Hepatocyte (in vitro differentiated cells): ENCODE results near the gene MDGA2. TPM values are rescaled to one million over a fixed set of nuclear protein-coding genes. Genes with fewer than 3 reads are reported as not detected.
"Not testable (repeated sequence)": the region's sequence is repeated elsewhere in the genome, so short reads cannot be mapped to it uniquely, and the experiment has no call there.

ENCODE experiments used
- DNase-seq: peaks from one replicate; pipeline ENCODE4 v3.0.0-alpha.2; 2016; ENCODE audit warnings: low spot score
- H2AFZ ChIP-seq: fragments of 200-600 bp; sonication (generic); 2 replicates; pipeline ENCODE4 v1.6.0; 2016; ENCODE audit warnings: antibody characterized with exemption, mild to moderate bottlenecking
- H3K27ac ChIP-seq: fragments of 200-600 bp; sonication (generic); 2 replicates; pipeline ENCODE4 v1.5.1; 2016; ENCODE audit warnings: mild to moderate bottlenecking
- H3K27me3 ChIP-seq: fragments of 200-600 bp; sonication (generic); 2 replicates; pipeline ENCODE4 v1.6.1; 2016
- H3K36me3 ChIP-seq: fragments of 200-600 bp; sonication (generic); replicated peaks from 2 replicates; pipeline ENCODE4 v1.5.1; 2016; ENCODE audit warnings: low read depth; ENCODE audit not compliant: insufficient read depth
- H3K4me1 ChIP-seq: fragments of 200-600 bp; sonication (generic); 2 replicates; pipeline ENCODE4 v1.5.1; 2016; ENCODE audit warnings: mild to moderate bottlenecking, moderate library complexity; ENCODE audit not compliant: insufficient read depth
- H3K4me2 ChIP-seq: fragments of 200-600 bp; sonication (generic); 2 replicates; pipeline ENCODE4 v1.6.0; 2016
- H3K4me3 ChIP-seq: fragments of 200-600 bp; sonication (generic); 2 replicates; pipeline ENCODE4 v1.5.1; 2016; ENCODE audit warnings: mild to moderate bottlenecking
- H3K79me2 ChIP-seq: fragments of 200-600 bp; sonication (generic); 2 replicates; pipeline ENCODE4 v1.6.0; 2017; ENCODE audit warnings: mild to moderate bottlenecking
- H3K9me2 ChIP-seq: fragments of 200-600 bp; sonication (generic); replicated peaks from 2 replicates; pipeline ENCODE4 v1.6.0; 2017; ENCODE audit warnings: mild to moderate bottlenecking; ENCODE audit not compliant: insufficient read depth
- H3K9me3 ChIP-seq: fragments of 200-600 bp; sonication (generic); 2 replicates; pipeline ENCODE4 v1.5.1; 2016; ENCODE audit warnings: low read depth, mild to moderate bottlenecking
- H4K20me1 ChIP-seq: fragments of 200-600 bp; sonication (generic); 2 replicates; pipeline ENCODE4 v1.6.0; 2016; ENCODE audit warnings: mild to moderate bottlenecking; ENCODE audit not compliant: insufficient read depth, poor library complexity, severe bottlenecking
- EZH2 ChIP-seq: fragments of 200-600 bp; sonication (generic); IDR thresholded peaks from 2 replicates; pipeline ENCODE4 v1.6.1; 2016; ENCODE audit warnings: antibody characterized with exemption, mild to moderate bottlenecking, borderline replicate concordance
- EZH2phosphoT487 ChIP-seq: fragments of 200-600 bp; sonication (generic); IDR thresholded peaks from one replicate; pipeline ENCODE4 v1.6.1; 2018; ENCODE audit warnings: antibody characterized with exemption, mild to moderate bottlenecking, low read depth, moderate library complexity; ENCODE audit not compliant: unreplicated experiment, severe bottlenecking
- WGBS: methylation state at CpG from one replicate; pipeline ENCODE4 v1.1.6; 2016; ENCODE audit warnings: low lambda C conversion rate; ENCODE audit errors: missing lambda C conversion rate; 5-methylcytosine and 5-hydroxymethylcytosine counted together
- polyA plus RNA-seq: library from polyadenylated mRNA; unstranded; fragments of >200 nt; fragmentation: Nextera tagmentation; extraction: Ambion mirVana; gene quantifications from 2 replicates; pipeline ENCODE4 v1.2.1, GENCODE V29; 2016
- total RNA-seq: library from RNA; depleted of rRNA; stranded (reverse); fragments of >200 nt; gene quantifications from 2 replicates; pipeline ENCODE4 v1.2.3, GENCODE V29; 2014
- TF ChIP-seq, protein P1 (sequence below): fragments of 200-600 bp; sonication (generic); IDR thresholded peaks from 2 replicates; pipeline ENCODE4 v1.5.1; 2016; ENCODE audit warnings: antibody characterized with exemption, mild to moderate bottlenecking; ENCODE audit not compliant: poor library complexity

MDGA2 gene
- total and polyA plus RNA-seq, 2 experiments from 2014 or later, result 0.51 to 0.70 TPM

GRCh38 chr14:47259796-47260195 is 415.6 kb downstream of the MDGA2 start:
- WGBS, result 88% methylated on average over 2 of the region's 2 CpGs
- Histone ChIP-seq H3K79me2 (no peaks in the 10 kb centered on the region), H3K9me2 (no peaks in the 10 kb centered on the region), H3K4me3 (no peak overlapping the region), H3K27me3 (no peaks in the 10 kb centered on the region), H3K27ac (no peak overlapping the region), H4K20me1 (no peaks in the 10 kb centered on the region), H3K9me3 (no peaks in the 10 kb centered on the region), H3K4me2 (no peak overlapping the region), H3K36me3 (no peaks in the 10 kb centered on the region), H3K4me1 (no peaks in the 10 kb centered on the region), H2AFZ (no peak overlapping the region)
- TF ChIP-seq, protein P1, sequence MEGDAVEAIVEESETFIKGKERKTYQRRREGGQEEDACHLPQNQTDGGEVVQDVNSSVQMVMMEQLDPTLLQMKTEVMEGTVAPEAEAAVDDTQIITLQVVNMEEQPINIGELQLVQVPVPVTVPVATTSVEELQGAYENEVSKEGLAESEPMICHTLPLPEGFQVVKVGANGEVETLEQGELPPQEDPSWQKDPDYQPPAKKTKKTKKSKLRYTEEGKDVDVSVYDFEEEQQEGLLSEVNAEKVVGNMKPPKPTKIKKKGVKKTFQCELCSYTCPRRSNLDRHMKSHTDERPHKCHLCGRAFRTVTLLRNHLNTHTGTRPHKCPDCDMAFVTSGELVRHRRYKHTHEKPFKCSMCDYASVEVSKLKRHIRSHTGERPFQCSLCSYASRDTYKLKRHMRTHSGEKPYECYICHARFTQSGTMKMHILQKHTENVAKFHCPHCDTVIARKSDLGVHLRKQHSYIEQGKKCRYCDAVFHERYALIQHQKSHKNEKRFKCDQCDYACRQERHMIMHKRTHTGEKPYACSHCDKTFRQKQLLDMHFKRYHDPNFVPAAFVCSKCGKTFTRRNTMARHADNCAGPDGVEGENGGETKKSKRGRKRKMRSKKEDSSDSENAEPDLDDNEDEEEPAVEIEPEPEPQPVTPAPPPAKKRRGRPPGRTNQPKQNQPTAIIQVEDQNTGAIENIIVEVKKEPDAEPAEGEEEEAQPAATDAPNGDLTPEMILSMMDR, result no peak
- TF ChIP-seq EZH2 (no peak), EZH2phosphoT487 (no peak)
- DNase-seq, result no peak

- H3K4me3 ChIP-seq, result no peak overlapping the region
- H3K4me2 ChIP-seq, result no peak overlapping the region
- H4K20me1 ChIP-seq, result no peaks in the 10 kb centered on the region
- H3K9me3 ChIP-seq, result no peaks in the 10 kb centered on the region
- H3K27me3 ChIP-seq, result no peaks in the 10 kb centered on the region
- no peaks in the 10 kb centered on the region for H3K79me2 ChIP-seq
- no peak overlapping the region for H2AFZ ChIP-seq
- no peaks in the 10 kb centered on the region for H3K4me1 ChIP-seq
- H3K27ac ChIP-seq, result no peak overlapping the region
- TF ChIP-seq, protein P1, result no peak
- TF ChIP-seq EZH2phosphoT487 (no peak), EZH2 (no peak)
- DNase-seq, result no peak
- 53% methylated on average over 2 of the region's 2 CpGs for WGBS
- H3K36me3 ChIP-seq, result no peaks in the 10 kb centered on the region
- no peaks in the 10 kb centered on the region for H3K9me2 ChIP-seq
These were observed 418.4 kb downstream of the MDGA2 start for GRCh38 chr14:47257013-47257412.

GRCh38 chr14:47252802-47253201 is 422.6 kb downstream of the MDGA2 start:
- H3K36me3 ChIP-seq, result no peaks in the 10 kb centered on the region
- no peak overlapping the region for H3K4me3 ChIP-seq
- H3K4me2 ChIP-seq, result no peak overlapping the region
- H2AFZ ChIP-seq, result no peak overlapping the region
- H3K79me2 ChIP-seq, result no peaks in the 10 kb centered on the region
- H3K9me3 ChIP-seq, result no peaks in the 10 kb centered on the region
- TF ChIP-seq EZH2, result no peak
- TF ChIP-seq, protein P1, result no peak
- no peak for TF ChIP-seq EZH2phosphoT487
- no peaks in the 10 kb centered on the region for H4K20me1 ChIP-seq
- H3K27ac ChIP-seq, result no peak overlapping the region
- 82% methylated on average over 4 of the region's 4 CpGs for WGBS
- no peaks in the 10 kb centered on the region for H3K9me2 ChIP-seq
- H3K27me3 ChIP-seq, result no peaks in the 10 kb centered on the region
- H3K4me1 ChIP-seq, result no peaks in the 10 kb centered on the region
- no peak for DNase-seq

GRCh38 chr14:47246367-47246766 is 429.0 kb downstream of the MDGA2 start:
- Histone ChIP-seq H3K4me2 (no peak overlapping the region), H3K27ac (no peak overlapping the region), H3K36me3 (no peaks in the 10 kb centered on the region), H3K4me1 (no peaks in the 10 kb centered on the region), H2AFZ (no peak overlapping the region), H3K9me3 (no peaks in the 10 kb centered on the region), H3K9me2 (no peaks in the 10 kb centered on the region), H4K20me1 (no peaks in the 10 kb centered on the region), H3K79me2 (no peaks in the 10 kb centered on the region), H3K4me3 (no peak overlapping the region), H3K27me3 (no peaks in the 10 kb centered on the region)
- TF ChIP-seq EZH2phosphoT487 (no peak), EZH2 (no peak)
- TF ChIP-seq, protein P1, result no peak
- WGBS, result 70% methylated on average over 1 of the region's 1 CpG
- DNase-seq, result no peak

GRCh38 chr14:47242579-47242978 is 432.8 kb downstream of the MDGA2 start:
- not testable (repeated sequence) for H3K9me2 ChIP-seq, H3K4me1 ChIP-seq, H3K36me3 ChIP-seq, H3K27me3 ChIP-seq, H3K9me3 ChIP-seq, H3K4me3 ChIP-seq, H3K27ac ChIP-seq, H3K4me2 ChIP-seq, DNase-seq, H2AFZ ChIP-seq, H4K20me1 ChIP-seq, H3K79me2 ChIP-seq
- WGBS, result 95% methylated on average over 9 of the region's 18 CpGs
